ENCODE measurements around the gene ARHGEF16.
A peak's percentile ranks its signal among the peaks of the same experiment; 100 is the strongest.

Gene ARHGEF16

GRCh38 chr1:3469104-3469848, 14.8 kb downstream of the ARHGEF16 start:
- peaks cover 0 to 6% (median 4%) of the 10 kb centered on the region in 4 donors for H3K4me1 ChIP-seq
- peaks cover 0 to 81% of the 10 kb centered on the region in 2 donors for H3K27me3 ChIP-seq
- H3K27ac ChIP-seq: no peak overlapping the region
- intact Hi-C loops (cut with DNase I; ENCODE audit: low total_unique reads): no loop called here
- H3K4me3 ChIP-seq: no peak overlapping the region
- TF ChIP-seq CTCF (IDR thresholded peaks at IDR 0.05): no peak
- no peaks in the 10 kb centered on the region for H3K36me3 ChIP-seq
- DNase-seq: no peak
- no peaks in the 10 kb centered on the region for H3K9me3 ChIP-seq

GRCh38 chr1:3469849-3470649, 15.6 kb downstream of the ARHGEF16 start:
- no peak for DNase-seq
- intact Hi-C loops (cut with DNase I; ENCODE audit: low total_unique reads): loop anchor here (10.0 kb wide), 1 partner anchor 245 kb away; no protein-coding TSS in a partner anchor
- TF ChIP-seq CTCF (IDR thresholded peaks at IDR 0.05): no peak
- peaks cover 0 to 6% (median 4%) of the 10 kb centered on the region in 4 donors for H3K4me1 ChIP-seq
- H3K27me3 ChIP-seq: peaks cover 0 to 86% of the 10 kb centered on the region in 2 donors
- no peak overlapping the region for H3K27ac ChIP-seq
- H3K9me3 ChIP-seq: no peaks in the 10 kb centered on the region
- no peaks in the 10 kb centered on the region for H3K36me3 ChIP-seq
- no peak overlapping the region for H3K4me3 ChIP-seq

GRCh38 chr1:3470650-3471355, 16.3 kb downstream of the ARHGEF16 start:
- no peak for TF ChIP-seq CTCF (IDR thresholded peaks at IDR 0.05)
- Histone ChIP-seq H3K9me3 (no peaks in the 10 kb centered on the region), H3K36me3 (no peaks in the 10 kb centered on the region), H3K27me3 (peaks cover 0 to 84% of the 10 kb centered on the region in 2 donors), H3K27ac (no peak overlapping the region), H3K4me1 (peaks cover 0 to 6% (median 4%) of the 10 kb centered on the region in 4 donors), H3K4me3 (no peak overlapping the region)
- no peak for DNase-seq
- intact Hi-C loops (cut with DNase I; ENCODE audit: low total_unique reads): loop anchor here (10.0 kb wide), 1 partner anchor 244 kb away; no protein-coding TSS in a partner anchor

- H3K4me3 ChIP-seq: no peak overlapping the region
- no peaks in the 10 kb centered on the region for H3K36me3 ChIP-seq
- peaks cover 0 to 91% of the 10 kb centered on the region in 2 donors for H3K27me3 ChIP-seq
- peak; percentile 10 to 18 for TF ChIP-seq CTCF (IDR thresholded peaks at IDR 0.05)
- peaks cover 0 to 6% (median 4%) of the 10 kb centered on the region in 4 donors for H3K4me1 ChIP-seq
- no peaks in the 10 kb centered on the region for H3K9me3 ChIP-seq
- no peak for DNase-seq
- H3K27ac ChIP-seq: no peak overlapping the region
- intact Hi-C loops (cut with DNase I; ENCODE audit: low total_unique reads): loop anchor here (10.0 kb wide), 1 partner anchor 243 kb away; no protein-coding TSS in a partner anchor
Observed at GRCh38 chr1:3471356-3472087, 17.1 kb downstream of the ARHGEF16 start.

All from tibial artery (tissue), 4 donors.